HCT116 (cell line): ENCODE data around the gene SEMA5A.

Source experiments
- CEBPB ChIP-seq: IDR thresholded peaks from 2 replicates; pipeline ENCODE4 v1.6.1; 2012; ENCODE audit warnings: low read depth
- EGR1 ChIP-seq: IDR thresholded peaks from 2 replicates; pipeline ENCODE4 v1.6.1; 2012; ENCODE audit warnings: low read depth
- ELF1 ChIP-seq: IDR thresholded peaks from 2 replicates; pipeline ENCODE4 v1.6.1; 2012; ENCODE audit warnings: low read depth, borderline replicate concordance
- EZH2 ChIP-seq: fragments of 200-600 bp; sonication (generic); IDR thresholded peaks from 2 replicates; pipeline ENCODE4 v1.6.1; 2017; ENCODE audit warnings: antibody characterized with exemption, mixed run types
- FOSL1 ChIP-seq: IDR thresholded peaks from 2 replicates; pipeline ENCODE4 v1.6.1; 2012; ENCODE audit warnings: low read depth
- POLR2A ChIP-seq: IDR thresholded peaks from 2 replicates; pipeline ENCODE4 v1.7.0; 2011; ENCODE audit warnings: borderline replicate concordance; ENCODE audit not compliant: insufficient read depth, insufficient read length; ENCODE audit errors: extremely low read depth
- POLR2AphosphoS5 ChIP-seq: IDR thresholded peaks from 2 replicates; pipeline ENCODE4 v1.6.1; 2011; ENCODE audit warnings: mild to moderate bottlenecking, low read depth, low read length, moderate library complexity
- YY1 ChIP-seq: IDR thresholded peaks from 2 replicates; pipeline ENCODE4 v1.6.1; 2011; ENCODE audit warnings: low read length, low read depth, moderate library complexity, mild to moderate bottlenecking; ENCODE audit not compliant: insufficient replicate concordance; ENCODE audit errors: extremely low read depth
- TF ChIP-seq, protein P1 (sequence below), 3 experiments: fragments of 200-600 bp in 1 of 3; sonication (generic) in 1 of 3; IDR thresholded peaks in 2 of 3; conservative IDR thresholded peaks in 1 of 3; 2 replicates each; pipeline ENCODE4 v1.5.1; 2012 to 2017; ENCODE audit warnings: low read depth in 2 of 3, low read length in 2 of 3, antibody characterized with exemption in 1 of 3, borderline replicate concordance in 1 of 3, control low read depth in 1 of 3, mild to moderate bottlenecking in 1 of 3, mixed read lengths in 1 of 3, mixed run types in 1 of 3, moderate library complexity in 1 of 3; ENCODE audit not compliant: insufficient read depth in 1 of 3
- TF ChIP-seq, protein P2 (sequence below): IDR thresholded peaks from 2 replicates; pipeline ENCODE4 v1.6.1; 2012
- TF ChIP-seq, protein P3 (sequence below): IDR thresholded peaks from 2 replicates; pipeline ENCODE4 v1.6.1; 2012; ENCODE audit warnings: low read depth

DNA sequence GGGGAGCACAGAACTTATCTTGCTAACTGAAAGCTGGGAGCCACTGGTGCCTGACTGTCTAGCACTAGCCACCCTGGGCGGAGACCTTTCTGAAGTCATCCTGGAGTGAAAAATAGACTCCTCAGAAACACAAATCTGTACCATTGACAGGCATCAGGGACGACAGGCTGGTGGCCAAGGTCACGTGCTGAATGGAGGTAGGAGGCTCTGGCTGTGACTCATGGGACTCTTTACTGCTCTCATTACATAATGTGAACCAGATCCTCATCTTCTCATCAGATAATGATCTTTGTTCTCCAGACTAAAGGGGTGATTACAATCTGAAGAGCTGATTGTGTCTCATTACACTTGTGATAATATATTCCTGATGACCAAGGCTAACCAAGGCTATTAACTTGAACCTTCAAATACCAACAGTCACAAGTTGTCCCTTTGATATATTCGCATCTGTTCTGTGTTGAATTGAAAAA is 91.8 kb downstream of the SEMA5A start:
- TF ChIP-seq EZH2 (no peak), CEBPB (no peak), ELF1 (no peak), POLR2A (no peak), EGR1 (no peak), POLR2AphosphoS5 (no peak), YY1 (no peak), FOSL1 (no peak)
- TF ChIP-seq, protein P1, sequence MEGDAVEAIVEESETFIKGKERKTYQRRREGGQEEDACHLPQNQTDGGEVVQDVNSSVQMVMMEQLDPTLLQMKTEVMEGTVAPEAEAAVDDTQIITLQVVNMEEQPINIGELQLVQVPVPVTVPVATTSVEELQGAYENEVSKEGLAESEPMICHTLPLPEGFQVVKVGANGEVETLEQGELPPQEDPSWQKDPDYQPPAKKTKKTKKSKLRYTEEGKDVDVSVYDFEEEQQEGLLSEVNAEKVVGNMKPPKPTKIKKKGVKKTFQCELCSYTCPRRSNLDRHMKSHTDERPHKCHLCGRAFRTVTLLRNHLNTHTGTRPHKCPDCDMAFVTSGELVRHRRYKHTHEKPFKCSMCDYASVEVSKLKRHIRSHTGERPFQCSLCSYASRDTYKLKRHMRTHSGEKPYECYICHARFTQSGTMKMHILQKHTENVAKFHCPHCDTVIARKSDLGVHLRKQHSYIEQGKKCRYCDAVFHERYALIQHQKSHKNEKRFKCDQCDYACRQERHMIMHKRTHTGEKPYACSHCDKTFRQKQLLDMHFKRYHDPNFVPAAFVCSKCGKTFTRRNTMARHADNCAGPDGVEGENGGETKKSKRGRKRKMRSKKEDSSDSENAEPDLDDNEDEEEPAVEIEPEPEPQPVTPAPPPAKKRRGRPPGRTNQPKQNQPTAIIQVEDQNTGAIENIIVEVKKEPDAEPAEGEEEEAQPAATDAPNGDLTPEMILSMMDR (IDR thresholded peaks at IDR 0.05 in 2 of 3, conservative IDR thresholded peaks at IDR 0.05 in 1 of 3; ENCODE audit: borderline replicate concordance in 1 of 3, insufficient read depth in 1 of 3, low read depth in 2 of 3, low read length in 2 of 3) = no peak
- TF ChIP-seq, protein P2, sequence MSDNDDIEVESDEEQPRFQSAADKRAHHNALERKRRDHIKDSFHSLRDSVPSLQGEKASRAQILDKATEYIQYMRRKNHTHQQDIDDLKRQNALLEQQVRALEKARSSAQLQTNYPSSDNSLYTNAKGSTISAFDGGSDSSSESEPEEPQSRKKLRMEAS = no peak
- TF ChIP-seq, protein P3, sequence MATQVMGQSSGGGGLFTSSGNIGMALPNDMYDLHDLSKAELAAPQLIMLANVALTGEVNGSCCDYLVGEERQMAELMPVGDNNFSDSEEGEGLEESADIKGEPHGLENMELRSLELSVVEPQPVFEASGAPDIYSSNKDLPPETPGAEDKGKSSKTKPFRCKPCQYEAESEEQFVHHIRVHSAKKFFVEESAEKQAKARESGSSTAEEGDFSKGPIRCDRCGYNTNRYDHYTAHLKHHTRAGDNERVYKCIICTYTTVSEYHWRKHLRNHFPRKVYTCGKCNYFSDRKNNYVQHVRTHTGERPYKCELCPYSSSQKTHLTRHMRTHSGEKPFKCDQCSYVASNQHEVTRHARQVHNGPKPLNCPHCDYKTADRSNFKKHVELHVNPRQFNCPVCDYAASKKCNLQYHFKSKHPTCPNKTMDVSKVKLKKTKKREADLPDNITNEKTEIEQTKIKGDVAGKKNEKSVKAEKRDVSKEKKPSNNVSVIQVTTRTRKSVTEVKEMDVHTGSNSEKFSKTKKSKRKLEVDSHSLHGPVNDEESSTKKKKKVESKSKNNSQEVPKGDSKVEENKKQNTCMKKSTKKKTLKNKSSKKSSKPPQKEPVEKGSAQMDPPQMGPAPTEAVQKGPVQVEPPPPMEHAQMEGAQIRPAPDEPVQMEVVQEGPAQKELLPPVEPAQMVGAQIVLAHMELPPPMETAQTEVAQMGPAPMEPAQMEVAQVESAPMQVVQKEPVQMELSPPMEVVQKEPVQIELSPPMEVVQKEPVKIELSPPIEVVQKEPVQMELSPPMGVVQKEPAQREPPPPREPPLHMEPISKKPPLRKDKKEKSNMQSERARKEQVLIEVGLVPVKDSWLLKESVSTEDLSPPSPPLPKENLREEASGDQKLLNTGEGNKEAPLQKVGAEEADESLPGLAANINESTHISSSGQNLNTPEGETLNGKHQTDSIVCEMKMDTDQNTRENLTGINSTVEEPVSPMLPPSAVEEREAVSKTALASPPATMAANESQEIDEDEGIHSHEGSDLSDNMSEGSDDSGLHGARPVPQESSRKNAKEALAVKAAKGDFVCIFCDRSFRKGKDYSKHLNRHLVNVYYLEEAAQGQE = no peak
